Stimulated activated CD4-positive, alpha-beta T cell treated with anti-CD3 and anti-CD28 coated beads, TNF-alpha, amount 100 ng/mL, for 24 hours (primary cell): Measurements from ENCODE around the gene DAG1.
"Not testable (repeated sequence)": the region's sequence is repeated elsewhere in the genome, so short reads cannot be mapped to it uniquely, and the experiment has no call there.

ENCODE experiments used
- DNase-seq, 3 experiments: peaks; one replicate each; pipeline ENCODE4 v3.0.0-alpha.2; 2020; ENCODE audit warnings: low read depth in 3 of 3

The DAG1 gene

GRCh38 chr3:49470714-49471420 is 800 bp downstream of the DAG1 start:
- DNase-seq, result no peak

GRCh38 chr3:49471856-49472495 is 1.9 kb downstream of the DAG1 start:
- DNase-seq, result no peak

GRCh38 chr3:49476563-49476962 is 6.5 kb downstream of the DAG1 start:
- DNase-seq, result peak in 1 of 3 experiments; percentile 14

- no peak for DNase-seq
These were observed 12.7 kb downstream of the DAG1 start for GRCh38 chr3:49482766-49483165.

- DNase-seq, result no peak
These were observed 14.4 kb downstream of the DAG1 start for GRCh38 chr3:49484471-49484870.

- no peak for DNase-seq
These were observed 19.2 kb downstream of the DAG1 start for GRCh38 chr3:49489247-49489646.

- DNase-seq, result no peak
These were observed 22.9 kb downstream of the DAG1 start for GRCh38 chr3:49492969-49493368.

- no peak for DNase-seq
These were observed 23.8 kb downstream of the DAG1 start for GRCh38 chr3:49493901-49494300.

GRCh38 chr3:49495023-49495422 is 25.0 kb downstream of the DAG1 start:
- DNase-seq, result no peak

- not testable (repeated sequence) for DNase-seq
These were observed 26.8 kb downstream of the DAG1 start for GRCh38 chr3:49496845-49497244.

- no peak for DNase-seq
These were observed 27.5 kb downstream of the DAG1 start for GRCh38 chr3:49497606-49498005.

- DNase-seq, result no peak
These were observed 28.2 kb downstream of the DAG1 start for GRCh38 chr3:49498239-49498638.

GRCh38 chr3:49498648-49499047 is 28.6 kb downstream of the DAG1 start:
- DNase-seq, result no peak

GRCh38 chr3:49500205-49500731 is 30.2 kb downstream of the DAG1 start:
- DNase-seq, result no peak

- DNase-seq, result no peak
These were observed 30.9 kb downstream of the DAG1 start for GRCh38 chr3:49500732-49501609.

- DNase-seq, result no peak
These were observed 31.8 kb downstream of the DAG1 start for GRCh38 chr3:49501842-49502241.

GRCh38 chr3:49506906-49507305 is 36.8 kb downstream of the DAG1 start:
- DNase-seq, result no peak

GRCh38 chr3:49509028-49509561 is 39.0 kb downstream of the DAG1 start:
- DNase-seq, result no peak

GRCh38 chr3:49511639-49512038 is 41.6 kb downstream of the DAG1 start:
- DNase-seq, result no peak

- no peak for DNase-seq
These were observed 42.8 kb downstream of the DAG1 start for GRCh38 chr3:49512781-49513355.

- no peak for DNase-seq
These were observed 43.5 kb downstream of the DAG1 start for GRCh38 chr3:49513494-49514124.
